A172 (cell line): Measurements from ENCODE around the gene EBP. TPM values are rescaled to one million over a fixed set of nuclear protein-coding genes. Genes with fewer than 3 reads are reported as not detected.
"Not testable (repeated sequence)": the region's sequence is repeated elsewhere in the genome, so short reads cannot be mapped to it uniquely, and the experiment has no call there.

Source experiments
- DNase-seq: peaks from one replicate; pipeline ENCODE4 v3.0.0-alpha.2; 2015; ENCODE audit warnings: low spot score
- total RNA-seq: library from RNA; depleted of rRNA; stranded (reverse); fragments of >200 nt; shearing (Covaris generic); gene quantifications from 2 replicates; pipeline ENCODE4 v1.2.3, GENCODE V29; 2014

EBP gene
- total RNA-seq, 1 experiment from 2014 or later: 92.6 TPM

DNA sequence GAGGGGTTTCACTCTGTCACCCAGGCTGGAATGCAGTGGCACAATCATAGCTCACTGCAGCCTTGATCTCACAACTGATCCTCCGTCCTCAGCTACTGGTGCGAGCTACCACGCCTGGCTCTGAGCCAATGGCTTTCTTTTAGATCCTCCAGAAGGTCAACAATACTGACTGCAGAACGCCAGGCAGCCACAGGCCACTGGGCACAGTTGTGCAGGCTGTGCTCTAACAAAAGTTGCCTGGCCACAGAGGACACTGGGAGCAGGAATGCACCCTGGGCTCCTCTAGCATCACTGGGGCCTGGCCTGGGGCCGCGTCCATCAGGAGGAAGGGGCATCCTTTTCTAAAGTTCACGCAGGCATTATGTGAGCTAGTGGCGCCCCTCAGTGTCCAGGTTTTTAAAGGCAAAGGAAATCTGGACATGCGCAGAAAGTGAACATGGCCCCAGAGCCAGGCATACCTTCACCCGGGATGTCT lies 27.7 kb upstream of the EBP start:
- peak; percentile 8 for DNase-seq

DNA sequence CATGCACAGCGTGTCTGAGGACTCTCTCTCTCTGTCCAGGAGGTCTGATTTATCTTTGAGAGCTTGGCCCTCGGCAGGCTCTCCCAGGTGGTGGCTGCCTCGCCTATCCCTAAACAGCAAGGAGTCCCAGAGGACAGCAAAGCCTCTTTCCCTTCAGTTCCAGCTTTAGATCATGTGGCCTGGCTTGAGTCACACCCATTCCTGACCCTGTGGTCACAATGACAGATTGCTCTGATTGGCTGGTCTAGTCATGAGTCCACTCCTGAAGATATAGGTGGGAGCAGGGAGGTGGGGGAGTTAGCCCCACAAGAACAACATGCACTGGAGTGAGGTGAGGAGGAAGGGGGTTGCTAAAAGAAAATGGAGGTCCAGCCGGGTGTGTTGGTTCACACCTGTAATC lies 24.9 kb upstream of the EBP start:
- DNase-seq: peak; percentile 42

DNA sequence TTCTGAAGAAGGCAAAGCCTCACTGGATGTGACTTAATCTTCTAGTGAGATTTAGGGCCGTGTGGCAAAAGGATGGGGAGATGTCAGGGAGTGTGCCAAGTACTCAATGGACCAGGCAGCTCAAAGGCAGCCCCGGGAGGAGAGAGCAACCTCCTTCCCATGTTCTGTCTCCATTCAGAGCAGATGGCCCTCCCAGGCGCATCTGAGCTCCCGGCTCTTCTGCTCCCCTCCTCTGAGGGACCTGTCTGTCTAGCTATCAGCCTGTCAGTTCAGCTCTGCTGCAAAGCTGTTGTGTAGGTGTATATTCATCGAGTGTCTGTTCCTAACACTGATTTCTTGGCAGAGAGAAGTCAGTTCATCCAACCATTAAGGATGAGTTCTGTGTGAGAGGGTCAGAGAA lies 23.7 kb upstream of the EBP start:
- DNase-seq: no peak

DNA sequence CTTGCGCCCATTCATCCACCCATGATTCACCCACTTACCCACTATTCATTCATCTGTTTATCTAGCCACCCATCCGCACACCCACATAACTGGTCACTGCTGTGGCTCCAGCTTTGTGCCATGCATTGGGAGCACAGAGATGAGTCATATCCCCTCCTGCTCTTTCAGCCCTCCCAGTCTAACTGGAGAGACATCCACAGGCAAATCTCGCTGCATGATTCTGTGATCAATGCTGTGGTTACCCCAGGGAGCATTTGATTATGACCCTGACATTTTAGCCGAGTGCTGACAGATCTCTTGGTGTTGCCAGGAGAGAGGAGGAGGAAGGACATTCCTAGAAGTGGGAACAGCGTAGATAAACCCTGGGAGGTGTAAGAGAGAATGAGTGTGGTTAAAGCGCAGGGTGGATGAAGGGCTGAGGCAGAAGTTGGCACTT lies 23.2 kb upstream of the EBP start:
- peak; percentile 95 for DNase-seq

DNA sequence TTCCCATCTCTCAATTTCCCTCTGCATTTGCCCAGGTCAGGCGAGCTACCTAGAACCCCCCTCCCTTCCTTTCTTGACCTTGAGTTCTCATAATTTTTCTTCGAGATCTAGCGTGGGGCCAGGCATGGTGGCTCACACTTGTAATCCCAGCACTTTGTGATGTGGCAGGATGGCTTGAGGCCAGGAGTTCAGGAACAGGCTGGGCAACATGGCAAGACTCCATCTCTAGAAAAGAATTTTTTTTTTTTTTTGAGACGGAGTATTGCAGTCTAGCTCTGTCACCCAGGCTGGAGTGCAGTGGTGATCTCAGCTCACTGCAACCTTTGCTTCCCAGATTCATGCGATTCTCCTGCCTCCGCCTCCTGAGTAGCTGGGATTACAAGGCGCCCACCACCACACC lies 17.3 kb upstream of the EBP start:
- DNase-seq: no peak

DNA sequence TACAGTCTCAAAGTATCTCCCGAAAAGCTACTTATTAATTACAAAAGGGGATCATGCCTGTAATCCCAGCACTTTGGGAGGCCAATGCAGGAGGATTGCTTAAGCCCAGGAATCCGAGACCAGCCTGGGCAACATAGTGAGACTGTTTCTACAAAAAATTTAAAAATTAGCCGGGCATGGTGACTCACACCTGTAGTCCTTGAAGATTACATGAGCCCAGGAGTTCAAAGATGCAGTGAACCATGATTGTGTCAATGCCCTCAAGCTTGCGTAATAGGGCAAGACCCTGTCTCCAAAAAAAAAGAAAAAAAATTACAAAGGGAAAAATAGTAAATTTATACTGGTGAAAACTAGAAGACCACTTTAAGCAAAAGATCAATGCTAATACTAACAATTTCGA lies 16.1 kb upstream of the EBP start:
- DNase-seq: no peak

DNA sequence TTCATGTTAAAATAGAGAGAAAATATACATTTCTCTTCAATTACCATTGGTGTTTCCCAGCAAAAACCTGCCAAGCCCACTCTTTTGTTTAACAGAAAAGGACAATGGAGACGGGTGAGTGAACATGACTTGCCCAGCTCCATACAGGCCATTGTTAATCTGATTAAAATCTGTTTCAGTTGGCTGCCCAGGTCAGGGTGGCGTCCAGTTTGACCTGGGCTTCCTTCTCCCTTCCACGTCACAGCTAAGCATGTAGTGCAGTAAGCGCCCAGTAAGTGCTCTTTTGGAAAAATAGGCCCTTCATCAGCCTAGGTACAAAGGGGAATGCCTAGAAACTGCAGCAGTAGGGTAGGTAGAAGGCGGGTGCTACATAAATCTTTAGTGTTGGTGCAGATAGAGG lies 14.4 kb upstream of the EBP start:
- no peak for DNase-seq

DNA sequence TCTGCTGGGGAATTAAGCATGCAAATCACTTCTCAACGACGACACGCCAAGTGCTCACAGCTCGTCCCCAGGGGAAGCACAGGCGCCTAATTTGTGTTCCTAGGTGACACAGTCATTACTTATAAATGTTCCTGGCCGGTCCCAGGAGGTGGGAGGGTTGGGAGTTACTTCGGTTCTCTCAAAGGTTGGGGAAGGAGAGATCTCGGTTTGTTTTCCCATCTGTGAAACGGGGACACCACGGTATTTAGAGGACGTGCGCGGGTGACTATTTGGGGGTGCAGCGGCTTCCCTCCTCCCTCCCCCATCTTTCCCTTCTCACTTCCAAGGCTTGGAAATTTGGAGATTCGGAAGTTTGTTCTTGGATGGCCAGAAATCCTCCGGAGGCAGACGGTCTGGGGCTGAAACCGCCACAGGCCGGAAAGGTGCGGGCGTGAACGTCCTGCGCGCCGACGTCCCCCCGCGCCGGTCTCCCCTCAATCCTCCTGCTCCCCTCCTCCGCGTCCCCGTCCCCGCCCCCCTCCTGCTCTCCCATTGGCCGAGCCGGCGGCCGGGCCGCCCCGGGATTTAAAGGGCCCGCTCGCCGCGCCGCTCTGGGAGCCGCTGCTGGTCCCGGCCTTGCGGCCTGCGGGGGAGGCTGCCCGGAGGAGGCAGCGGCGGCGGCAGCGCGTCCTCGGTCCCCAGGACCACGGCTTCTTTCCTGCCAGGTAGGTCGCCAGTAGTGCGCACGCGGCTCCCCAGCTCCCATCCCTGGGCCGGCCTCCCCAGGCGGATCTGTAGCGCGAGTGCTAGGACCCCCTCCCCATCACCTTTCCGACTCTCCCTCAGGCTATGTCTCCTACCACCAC lies 13.0 kb upstream of the EBP start, which contains the start of gene PORCN:
TSS of gene PORCN (plus strand) at position 593 of the 845 bp plus-strand sequence. CDS start 829 bp downstream, outside the sequence.
- DNase-seq: peak; percentile 46

DNA sequence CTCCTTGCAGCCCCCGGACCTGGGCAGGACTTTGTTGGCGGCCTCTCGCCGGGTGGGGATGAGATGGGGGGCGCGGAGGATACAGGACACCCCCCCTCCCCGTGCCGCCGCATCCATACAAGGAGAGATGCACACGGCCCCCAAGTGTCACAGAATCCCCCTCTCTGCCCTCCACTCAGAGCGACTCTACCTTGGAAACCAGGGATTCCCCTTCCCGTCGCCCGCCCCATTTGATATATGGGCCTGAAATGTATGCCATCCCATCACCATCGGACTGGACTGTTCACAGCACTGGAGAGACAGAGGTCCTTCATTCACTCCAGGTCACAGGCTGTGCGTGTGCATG lies 12.4 kb upstream of the EBP start:
- DNase-seq: no peak

DNA sequence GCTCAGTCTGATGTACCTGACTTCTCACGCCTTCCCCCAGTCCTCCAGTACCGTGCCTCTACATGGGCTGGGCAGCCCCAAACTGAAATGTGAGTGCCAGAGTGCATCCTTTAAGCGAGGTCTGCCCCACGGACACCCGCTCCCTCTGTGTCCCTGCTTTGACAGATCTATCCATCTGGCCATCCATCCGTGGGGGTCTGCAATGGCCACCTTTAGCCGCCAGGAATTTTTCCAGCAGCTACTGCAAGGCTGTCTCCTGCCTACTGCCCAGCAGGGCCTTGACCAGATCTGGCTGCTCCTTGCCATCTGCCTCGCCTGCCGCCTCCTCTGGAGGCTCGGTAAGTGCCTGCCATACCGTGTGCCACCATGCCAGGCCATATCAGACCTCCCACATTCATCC lies 12.0 kb upstream of the EBP start:
- no peak for DNase-seq

DNA sequence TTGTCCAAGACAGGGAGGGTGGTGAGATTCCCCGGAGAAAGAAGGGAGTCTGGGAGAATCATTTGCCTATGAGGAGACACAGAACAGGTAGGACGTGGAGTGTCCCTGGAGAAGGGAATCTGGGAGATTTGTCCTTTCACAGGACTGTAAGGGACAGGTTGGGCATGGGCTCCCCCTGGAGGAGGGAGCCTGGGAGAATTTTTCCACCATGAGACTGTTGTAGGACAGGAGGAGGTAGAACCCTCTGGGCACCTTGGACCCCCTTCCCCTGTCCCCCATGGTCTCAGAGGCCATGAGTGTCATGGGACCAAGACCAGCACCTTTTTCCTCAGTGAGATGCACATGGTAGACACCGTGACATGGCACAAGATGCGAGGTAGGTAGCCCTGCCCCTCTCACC lies 10.0 kb upstream of the EBP start:
- DNase-seq: peak; percentile 13

DNA sequence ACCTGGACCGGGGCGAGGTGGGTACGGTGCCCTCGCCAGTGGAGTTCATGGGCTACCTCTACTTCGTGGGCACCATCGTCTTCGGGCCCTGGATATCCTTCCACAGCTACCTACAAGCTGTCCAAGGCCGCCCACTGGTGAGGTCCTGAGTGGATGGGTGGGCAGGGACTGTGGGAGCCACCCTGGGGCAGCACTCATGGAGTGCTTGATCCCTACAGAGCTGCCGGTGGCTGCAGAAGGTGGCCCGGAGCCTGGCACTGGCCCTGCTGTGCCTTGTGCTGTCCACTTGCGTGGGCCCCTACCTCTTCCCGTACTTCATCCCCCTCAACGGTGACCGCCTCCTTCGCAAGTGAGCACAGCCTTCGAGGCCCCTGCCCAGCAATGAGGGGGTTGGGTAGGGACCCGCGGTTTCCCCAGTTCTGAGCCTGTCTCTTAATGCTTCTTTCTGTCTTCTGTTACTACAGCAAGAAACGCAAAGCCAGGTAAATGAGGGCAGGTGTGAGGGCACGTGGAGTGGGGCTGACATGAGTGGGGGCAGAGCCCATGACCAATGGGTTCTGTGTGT lies 9.2 kb upstream of the EBP start:
- no peak for DNase-seq

DNA sequence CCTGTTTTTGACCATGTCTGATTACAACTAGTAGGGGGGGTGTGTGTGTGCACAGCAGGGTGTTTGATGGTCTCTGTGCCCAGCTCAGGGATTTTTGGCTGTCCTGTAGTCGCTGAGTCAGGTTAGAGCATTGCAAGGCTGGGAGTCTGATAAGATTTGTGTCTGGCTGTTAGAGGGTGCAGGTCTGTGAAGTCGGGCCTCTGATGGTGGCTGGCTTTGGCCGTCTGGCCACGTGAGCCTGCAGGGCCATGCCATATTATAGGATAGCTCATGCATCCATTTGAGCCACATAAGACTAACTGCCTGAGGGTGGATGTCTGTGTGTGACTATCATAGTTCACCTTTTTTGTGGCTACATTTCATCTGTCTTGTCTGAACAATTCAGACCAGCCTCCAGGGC lies 7.9 kb upstream of the EBP start:
- DNase-seq: no peak

DNA sequence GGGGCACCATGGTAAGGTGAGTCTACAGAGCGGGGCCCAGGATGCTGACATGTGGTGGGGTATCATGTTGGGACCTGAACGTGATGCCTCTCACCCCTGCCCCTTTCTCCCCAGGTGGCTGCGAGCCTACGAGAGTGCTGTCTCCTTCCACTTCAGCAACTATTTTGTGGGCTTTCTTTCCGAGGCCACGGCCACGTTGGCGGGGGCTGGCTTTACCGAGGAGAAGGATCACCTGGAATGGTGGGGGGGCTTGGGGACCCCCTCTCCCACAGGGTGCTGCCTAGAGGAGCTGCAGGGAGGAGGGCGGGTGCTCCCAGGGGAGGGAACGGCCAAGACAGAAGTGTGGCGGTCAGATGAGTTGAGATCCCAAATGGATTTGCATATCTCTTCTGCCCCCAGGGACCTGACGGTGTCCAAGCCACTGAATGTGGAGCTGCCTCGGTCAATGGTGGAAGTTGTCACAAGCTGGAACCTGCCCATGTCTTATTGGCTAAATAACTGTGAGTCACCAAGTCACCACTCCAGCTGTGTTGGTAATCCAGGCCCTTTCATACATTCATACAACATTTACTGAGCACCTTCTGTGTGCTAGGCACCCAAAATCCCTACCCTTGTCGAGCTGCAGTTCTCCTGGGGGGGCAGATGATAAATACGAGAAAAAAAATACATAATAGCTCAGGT lies 7.3 kb upstream of the EBP start:
- no peak for DNase-seq

DNA sequence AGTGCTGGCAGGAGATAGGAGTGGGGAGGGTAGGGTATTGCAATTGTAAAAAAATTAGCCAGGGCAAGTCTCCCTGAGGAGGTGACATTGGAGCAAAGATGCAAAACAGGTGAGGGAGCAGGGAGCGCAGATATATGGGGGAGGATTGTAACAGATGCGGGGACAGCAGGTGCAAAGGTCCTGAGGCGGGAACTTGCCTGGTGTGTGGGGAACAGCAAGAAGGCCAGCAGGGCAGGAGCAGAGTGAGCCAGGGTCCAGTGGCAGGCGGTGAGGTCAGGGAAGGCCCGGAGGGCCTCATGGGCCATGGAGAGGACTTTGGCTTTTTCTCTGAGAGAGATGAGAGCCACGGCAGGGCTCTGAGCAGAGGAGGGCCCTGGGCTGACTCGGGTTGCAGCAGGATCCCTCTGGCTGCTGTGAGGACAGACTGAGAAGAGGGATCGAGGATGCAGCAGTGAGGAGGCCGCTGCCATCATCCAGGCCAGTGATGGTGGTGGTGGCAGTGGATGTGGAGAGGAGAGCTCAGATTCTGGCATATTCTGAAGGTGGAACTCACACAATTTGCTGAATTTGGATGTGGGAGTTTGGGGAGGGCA lies 6.6 kb upstream of the EBP start:
- DNase-seq: no peak

DNA sequence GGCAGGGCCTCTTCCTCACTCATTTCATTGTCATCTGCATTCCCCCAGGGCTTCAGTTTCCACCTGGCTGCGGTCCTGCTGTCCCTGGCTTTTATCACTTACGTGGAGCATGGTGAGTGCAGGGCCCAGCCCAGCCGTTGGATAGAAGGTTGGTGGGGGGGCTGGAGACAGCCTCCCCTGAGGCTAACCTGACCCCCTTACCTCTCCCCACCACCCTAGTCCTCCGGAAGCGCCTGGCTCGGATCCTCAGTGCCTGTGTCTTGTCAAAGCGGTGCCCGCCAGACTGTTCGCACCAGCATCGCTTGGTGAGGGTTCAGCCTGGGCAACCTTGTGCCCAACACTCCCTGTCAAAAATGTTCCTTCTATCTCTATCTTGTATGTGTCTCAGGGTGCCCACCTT lies 5.8 kb upstream of the EBP start:
- DNase-seq: no peak

DNA sequence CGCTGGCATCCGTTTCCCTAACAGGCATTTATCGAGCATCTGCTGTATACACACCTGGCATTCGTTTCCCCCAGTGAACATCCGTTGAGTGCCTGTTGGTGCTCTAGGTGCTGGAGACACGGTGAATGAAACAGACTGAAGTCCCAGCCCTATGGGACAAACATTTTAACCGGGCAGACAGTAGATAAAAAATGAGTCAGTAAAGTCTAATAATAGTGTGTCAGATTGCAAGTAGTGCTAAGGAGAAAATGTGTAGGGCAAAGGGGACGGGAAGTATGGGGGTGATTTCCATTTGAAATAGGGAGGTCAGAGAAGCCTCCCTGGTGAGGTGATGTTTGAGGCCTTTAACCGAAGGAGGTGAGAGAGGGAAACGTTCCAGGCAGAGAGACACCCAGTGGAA lies 5.3 kb upstream of the EBP start:
- DNase-seq: no peak

DNA sequence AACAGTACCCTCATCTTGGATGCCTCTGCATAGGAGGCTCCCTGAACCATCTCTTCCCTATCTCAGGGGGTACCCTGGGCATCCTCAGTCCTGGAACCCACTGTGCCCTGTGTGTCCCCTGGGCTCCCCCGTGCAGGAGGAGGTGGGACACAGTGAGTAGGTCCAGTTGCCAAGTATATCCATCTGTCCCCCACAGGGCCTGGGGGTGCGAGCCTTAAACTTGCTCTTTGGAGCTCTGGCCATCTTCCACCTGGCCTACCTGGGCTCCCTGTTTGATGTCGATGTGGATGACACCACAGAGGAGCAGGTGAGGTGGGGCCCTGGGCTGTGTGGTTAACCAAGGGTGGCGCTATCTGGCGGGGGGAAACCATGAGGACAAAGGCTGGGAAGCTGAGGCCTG lies 4.6 kb upstream of the EBP start:
- no peak for DNase-seq

DNA sequence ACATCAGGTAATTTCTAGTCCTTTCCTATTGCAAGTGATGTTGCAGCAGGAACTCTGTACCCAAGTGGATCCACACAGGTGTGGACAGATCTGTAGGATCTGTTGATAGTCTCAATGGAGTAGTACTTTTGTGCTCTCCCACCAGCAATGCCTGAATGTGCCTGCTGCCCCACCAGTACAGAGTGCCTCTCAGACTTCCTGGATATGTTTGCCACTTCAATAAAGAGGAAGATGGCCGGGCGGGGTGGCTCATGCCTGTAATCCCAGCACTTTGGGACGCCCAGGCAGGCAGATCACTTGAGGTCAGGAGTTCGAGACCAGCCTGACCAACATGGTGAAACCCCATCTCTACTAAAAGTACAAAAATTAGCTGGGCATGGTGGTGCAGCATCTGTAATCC lies 2.1 kb upstream of the EBP start:
- not testable (repeated sequence) for DNase-seq

DNA sequence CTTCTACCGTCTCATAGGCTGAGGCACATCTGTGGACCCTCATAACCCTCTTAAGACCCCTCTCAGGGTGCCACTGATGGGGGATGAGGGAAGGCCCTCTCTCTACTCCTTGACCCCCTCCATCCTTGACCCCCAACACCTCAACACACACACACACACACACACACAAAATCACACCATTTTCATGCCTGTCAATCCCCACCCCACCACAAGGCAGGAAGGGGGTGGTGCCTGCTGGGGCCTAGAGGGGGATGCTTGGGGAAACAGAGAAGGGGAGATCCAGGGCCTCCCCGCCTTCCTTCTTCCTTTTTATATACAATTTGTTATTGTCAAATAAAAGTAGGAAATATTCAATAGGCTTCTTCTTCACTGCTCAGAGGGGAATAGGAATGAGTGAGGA lies 1.2 kb upstream of the EBP start:
- DNase-seq: no peak

DNA sequence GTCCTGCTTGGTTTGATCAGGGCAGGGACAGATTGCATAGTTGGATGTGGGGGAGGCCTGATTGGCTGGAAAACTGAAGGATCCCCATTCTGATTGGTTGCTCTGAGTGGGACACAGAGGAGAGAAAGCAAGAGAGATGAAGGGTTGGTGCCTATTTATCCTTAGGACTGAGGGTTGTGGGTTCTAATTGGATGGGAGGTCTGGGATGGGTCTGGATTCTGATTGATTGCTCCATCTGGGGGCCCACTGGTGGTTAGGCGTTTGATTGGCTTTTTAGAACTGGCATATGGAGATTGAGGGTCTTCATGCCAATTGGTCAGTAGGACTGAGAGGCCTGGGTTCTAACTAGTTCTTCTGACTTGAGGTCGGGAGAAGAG lies 644 bp upstream of the EBP start:
- peak; percentile 9 for DNase-seq

DNA sequence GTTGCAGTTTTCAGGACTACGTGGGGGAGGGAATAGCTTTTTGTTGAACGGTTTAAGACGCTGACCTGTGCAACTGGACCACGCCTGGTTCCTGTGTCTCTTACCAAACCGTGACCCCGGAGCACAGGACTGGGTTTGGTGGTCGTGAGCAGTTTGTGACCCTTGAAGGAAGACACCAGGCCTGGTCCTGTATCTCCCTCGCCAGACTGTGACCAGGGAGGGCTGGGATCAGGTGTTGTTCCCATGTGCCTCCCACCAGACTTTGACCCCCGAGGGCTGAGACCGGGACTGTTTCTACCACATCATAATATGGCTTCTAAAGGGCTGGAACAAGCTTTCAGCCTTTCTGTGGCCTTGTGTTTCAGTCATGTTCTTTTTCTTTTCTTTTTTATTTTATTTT lies 683 bp downstream of the EBP start:
- no peak for DNase-seq

DNA sequence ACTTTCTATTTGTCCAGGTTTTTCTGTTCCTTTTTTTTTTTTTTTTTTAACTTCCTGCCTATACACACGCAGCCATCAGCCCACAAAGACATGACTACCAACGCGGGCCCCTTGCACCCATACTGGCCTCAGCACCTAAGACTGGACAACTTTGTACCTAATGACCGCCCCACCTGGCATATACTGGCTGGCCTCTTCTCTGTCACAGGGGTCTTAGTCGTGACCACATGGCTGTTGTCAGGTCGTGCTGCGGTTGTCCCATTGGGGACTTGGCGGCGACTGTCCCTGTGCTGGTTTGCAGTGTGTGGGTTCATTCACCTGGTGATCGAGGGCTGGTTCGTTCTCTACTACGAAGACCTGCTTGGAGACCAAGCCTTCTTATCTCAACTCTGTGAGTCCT lies 2.1 kb downstream of the EBP start:
- DNase-seq: no peak
